ENCODE data around the gene FKBP8.
"Not testable (repeated sequence)": the region's sequence is repeated elsewhere in the genome, so short reads cannot be mapped to it uniquely, and the experiment has no call there.

The FKBP8 gene

DNA sequence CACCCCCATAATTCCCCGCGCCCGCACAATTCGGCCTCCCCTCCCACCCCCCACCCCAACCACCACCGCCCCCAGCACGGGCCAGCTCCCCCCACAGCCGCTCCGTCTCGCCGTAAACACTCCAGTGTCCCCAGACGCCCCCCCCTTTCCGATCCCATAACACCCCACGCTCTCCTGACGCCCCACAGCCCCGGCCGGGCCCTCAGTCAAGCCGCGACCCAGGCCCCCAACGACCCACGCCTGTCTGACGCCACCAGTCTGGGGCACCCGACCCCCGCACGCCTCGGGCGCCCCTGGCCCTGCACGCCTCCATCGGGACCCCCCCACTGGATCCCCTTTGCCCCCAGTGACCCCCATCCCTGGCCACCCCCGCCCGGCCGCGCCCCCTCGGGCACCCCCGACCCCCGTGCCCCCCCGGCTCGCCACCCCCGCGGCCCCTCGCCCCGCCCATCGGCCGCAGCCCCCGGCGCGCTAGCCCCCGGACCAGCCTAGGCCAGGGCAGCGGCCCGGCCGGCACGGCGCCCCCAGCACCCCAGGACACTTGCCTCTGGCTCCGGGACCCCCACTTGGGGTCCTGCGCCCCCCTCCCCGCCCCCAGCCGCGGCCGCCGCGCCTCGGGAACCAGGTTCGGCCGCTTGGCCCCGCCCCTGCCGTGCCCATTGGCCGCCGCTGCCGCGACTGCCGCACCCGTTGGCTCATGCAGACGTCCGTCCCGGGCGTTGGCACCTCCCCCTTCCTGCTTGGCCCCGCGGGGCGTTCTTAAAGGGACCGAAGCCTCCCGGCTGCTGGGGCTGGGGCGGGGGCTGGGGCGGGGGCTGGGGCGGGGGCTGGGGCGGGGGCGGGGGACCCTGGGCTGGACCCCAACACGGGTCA lies at the start of gene FKBP8:
Gene FKBP8, minus strand, starts transcription at position 633 of the 873 bp plus-strand sequence. CDS start 1,603 bp downstream, outside the sequence.
- no peak for FAIRE-seq

GRCh38 chr19:18592732-18593131 lies 49.4 kb upstream of the FKBP8 start:
- not testable (repeated sequence) for FAIRE-seq

DNA sequence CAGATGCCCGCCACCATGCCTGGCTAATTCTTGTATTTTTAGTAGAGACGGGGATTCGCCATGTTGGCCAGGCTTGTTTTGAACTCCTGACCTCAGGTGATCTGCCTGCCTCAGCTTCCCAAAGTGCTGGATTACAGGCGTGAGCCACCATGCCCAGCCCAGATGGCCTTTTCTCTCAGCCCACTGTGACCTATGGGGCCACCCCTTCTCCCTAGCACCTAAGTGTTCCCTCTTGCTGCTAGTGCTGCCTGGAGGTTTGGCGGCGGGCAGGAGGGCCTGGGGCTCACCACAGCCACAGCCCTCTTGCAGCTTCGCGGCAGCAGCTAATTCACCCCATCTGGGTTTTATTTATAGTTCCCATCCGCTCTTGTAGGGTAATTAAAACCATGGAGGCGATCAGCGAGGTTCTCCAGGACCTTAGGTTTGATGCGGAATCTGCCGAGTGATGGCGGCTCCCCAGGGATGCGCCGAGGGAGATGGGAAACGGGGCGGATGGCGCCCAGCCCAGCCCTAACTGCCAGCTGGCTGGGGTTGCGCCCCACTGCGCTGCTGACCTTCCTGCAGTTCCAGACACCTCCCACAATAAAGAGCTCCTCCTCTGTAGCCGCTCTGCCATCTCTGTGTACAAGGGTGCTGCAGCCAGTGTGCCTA lies 48.5 kb upstream of the FKBP8 start:
- no peak for FAIRE-seq

- no peak for FAIRE-seq
Observed at GRCh38 chr19:18590273-18591272, 47.2 kb upstream of the FKBP8 start.

GRCh38 chr19:18589380-18590272 lies 46.3 kb upstream of the FKBP8 start:
- FAIRE-seq, result no peak

DNA sequence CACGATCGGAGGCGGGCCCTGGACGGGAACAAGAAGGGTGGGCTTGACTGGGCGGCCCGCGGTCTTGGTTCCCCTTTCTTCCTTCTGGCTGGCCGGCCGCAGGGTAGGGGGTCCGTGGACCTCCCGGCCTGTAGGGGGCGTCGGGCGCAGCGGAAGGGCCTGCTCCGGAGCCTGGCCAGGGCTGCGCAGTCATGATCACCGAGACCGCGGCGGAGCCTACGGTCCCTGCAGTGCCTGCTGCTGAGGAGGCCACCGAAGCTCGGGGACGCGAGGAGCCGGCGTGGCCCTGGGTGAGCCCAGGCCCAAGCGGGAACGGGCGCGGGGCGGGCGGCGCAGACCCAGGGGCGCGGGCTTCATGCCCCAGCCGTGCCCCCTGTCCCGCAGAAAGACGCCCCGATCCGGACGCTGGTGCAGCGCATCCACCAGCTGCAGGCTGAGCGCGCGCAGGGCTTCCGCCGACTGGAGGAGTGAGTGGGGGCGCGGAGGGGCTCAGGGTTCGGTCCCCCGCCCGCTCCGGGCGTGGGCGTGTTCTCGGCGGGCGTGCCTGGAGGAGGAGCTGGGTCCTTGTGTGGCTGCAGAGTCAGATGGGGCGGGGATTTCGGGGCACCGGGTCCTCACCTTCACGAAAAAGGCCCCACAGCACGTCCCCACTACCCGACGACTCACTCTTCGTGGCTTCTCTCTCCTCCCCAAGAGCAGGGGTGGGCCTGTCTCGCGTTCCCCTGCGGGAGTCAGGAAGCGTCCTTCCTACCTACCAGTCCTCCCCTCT lies 45.4 kb upstream of the FKBP8 start, which contains the start of gene REX1BD:
Gene REX1BD, plus strand, starts transcription at position 188 of the 769 bp plus-strand sequence. Its CDS starts 4 bp downstream, at position 192.
- FAIRE-seq, result no peak

GRCh38 chr19:18587962-18588610 lies 44.7 kb upstream of the FKBP8 start:
- no peak for FAIRE-seq

DNA sequence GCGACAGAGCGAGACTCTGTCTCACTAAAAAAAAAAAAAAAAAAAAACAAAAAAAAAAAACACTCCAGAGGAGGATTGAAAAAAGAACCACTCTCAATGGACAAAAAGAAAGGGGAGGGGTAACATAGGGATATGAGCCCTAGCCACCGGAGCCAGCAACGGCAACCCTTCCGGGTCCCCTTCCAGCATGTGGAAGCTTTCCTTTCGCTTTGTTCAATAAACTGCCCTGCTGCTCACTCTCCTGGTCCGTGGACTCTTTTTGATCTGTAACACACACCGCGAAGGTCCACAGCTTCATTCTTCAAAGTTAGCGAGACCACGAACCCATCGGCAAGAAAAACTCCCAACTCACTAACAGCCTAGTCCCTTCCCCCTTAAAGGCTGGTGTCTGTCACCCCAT lies 44.2 kb upstream of the FKBP8 start:
- no peak for FAIRE-seq

DNA sequence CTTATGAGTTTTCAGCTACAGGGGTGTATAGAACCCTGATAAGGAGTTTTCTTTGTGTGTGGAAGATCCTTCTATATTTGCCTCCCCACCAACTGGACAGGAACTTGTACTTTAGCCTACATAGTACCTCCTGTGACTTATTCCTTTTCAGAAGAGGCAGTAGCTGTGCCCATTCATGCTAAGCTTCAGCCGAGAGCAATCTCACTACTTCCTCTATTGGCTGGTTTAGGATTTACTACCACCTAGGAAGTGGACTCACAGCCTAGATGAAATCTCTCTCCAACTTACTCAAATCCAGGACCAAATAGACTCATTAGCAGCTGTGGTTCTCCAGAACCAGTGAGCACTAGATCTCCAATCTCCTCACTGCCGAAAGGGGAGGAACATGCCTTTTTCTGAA lies 42.9 kb upstream of the FKBP8 start:
- FAIRE-seq, result no peak

- no peak for FAIRE-seq
Observed at GRCh38 chr19:18580311-18580710, 36.9 kb upstream of the FKBP8 start.

DNA sequence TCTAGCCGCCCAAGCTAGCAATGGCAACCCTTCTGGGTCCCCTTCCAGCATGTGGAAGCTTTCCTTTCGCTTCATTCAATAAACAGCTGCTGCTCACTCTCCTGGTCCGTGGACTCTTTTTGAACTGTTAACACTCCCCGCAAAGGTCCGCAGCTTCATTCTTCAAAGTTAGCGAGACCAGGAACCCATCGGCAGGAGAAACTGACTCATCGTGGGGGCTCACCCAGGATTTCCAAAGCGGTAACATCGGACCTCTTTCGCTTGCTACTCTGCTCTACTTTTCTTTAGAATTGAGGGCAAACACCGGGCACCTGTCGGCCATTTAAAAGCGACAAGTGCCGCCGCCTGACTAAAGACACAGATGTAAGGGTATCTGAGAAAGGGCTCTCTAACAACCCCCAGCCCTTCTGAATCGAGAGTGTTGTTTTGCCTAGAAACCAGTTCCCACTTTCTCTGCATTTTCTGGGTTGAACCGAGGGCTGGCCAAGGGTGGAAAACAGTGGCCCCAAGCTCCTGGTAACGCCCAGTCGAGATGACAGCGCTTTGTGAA lies 34.1 kb upstream of the FKBP8 start:
- no peak for FAIRE-seq

DNA sequence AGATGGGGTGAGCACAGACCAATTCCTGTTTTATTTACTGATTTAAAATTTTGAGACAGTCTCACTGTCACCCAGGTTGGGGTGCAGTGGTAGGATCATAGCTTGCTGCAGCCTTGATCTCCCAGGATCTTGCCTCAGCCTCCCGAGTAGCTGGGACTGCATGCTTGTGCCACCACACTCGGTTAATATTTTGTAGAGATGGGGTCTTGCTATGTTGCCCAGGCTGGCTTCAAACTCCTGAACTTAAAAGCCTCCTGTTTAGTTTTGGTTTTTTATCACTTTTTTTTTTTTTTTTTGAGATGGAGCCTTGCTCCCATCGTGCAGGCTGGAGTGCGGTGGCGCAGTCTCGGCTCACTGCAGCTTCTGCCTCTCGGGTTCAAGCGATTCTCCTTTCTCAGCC lies 33.0 kb upstream of the FKBP8 start:
- no peak for FAIRE-seq

GRCh38 chr19:18574691-18575291 lies 31.4 kb upstream of the FKBP8 start:
- no peak for FAIRE-seq

GRCh38 chr19:18571564-18572344 lies 28.4 kb upstream of the FKBP8 start, which contains the start of gene UBA52:
Gene UBA52 (plus strand): TSS chr19:18571857. CDS start chr19:18573301, 1,444 bp downstream.
- FAIRE-seq, result peak; percentile 96

- FAIRE-seq, result no peak
Observed at GRCh38 chr19:18568367-18568766, 25.0 kb upstream of the FKBP8 start.

- no peak for FAIRE-seq
Observed at GRCh38 chr19:18566953-18567352, 23.6 kb upstream of the FKBP8 start.

DNA sequence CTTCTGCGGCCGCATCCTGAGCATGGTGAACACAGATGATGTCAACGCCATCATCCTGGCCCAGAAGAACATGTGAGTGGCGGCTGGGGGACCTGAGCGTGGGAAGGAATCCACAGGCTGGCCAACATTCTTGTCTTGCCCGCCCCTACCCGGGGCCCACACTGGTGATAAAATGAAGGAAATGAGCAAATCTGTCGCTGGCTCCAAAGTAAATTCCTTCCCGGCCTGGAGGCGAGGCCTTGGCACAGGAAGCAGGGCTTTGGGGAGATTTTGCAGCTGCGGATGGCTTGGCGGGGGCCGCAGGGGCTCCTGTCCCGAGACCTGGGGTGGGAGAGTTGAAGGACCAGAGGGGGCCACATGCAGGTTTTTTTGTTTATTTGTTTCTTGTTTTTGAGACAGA lies 18.7 kb upstream of the FKBP8 start:
- FAIRE-seq, result no peak

- FAIRE-seq, result no peak
Observed at GRCh38 chr19:18559685-18560084, 16.3 kb upstream of the FKBP8 start.

DNA sequence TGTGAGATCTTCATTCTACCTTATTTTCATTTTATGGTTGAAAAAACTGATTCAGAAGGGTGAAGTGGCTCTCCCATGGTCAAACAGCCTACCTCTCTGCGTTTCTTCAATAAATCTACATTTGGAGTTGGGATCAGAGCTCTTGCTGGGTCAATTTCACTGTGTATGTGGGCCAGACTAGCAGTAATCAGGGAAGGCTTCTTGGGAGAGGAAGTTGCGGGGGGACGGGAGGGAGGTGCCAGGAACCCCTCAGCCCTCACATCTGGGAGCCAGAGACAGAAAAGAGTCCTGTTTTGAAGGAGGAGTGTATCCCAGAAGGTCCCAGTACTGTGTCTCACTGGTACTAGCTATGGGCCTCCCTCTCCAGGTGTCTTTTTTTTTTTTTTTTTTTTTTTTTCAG lies 15.2 kb upstream of the FKBP8 start:
- no peak for FAIRE-seq
